Liver (tissue), 3 donors: ENCODE data around the gene GNG2.

ENCODE experiments used
- CTCF ChIP-seq: fragments of 150-350 bp; IDR thresholded peaks from 2 replicates; pipeline ENCODE4 v1.5.1; 2017; ENCODE audit warnings: improper control_type of control experiment, low read depth, low read length; ENCODE audit not compliant: missing input control
- GABPA ChIP-seq, 2 donors: IDR thresholded peaks in 1 of 2; conservative IDR thresholded peaks in 1 of 2; 2 replicates each; pipeline ENCODE4 v1.6.1; 2016; ENCODE audit warnings: antibody characterized with exemption in 2 of 2, mild to moderate bottlenecking in 1 of 2, moderate library complexity in 1 of 2
- MAX ChIP-seq: IDR thresholded peaks from 2 replicates; pipeline ENCODE4 v1.6.1; 2016; ENCODE audit warnings: antibody characterized with exemption
- NR2F2 ChIP-seq: IDR thresholded peaks from 2 replicates; pipeline ENCODE4 v1.6.1; 2016; ENCODE audit warnings: antibody characterized with exemption
- RAD21 ChIP-seq, 2 donors: IDR thresholded peaks; 2 replicates each; pipeline ENCODE4 v1.6.1; 2016; ENCODE audit warnings: antibody characterized with exemption in 2 of 2, mild to moderate bottlenecking in 2 of 2
- REST ChIP-seq: IDR thresholded peaks from 2 replicates; pipeline ENCODE4 v1.6.1; 2016; ENCODE audit warnings: antibody characterized with exemption, mild to moderate bottlenecking
- TAF1 ChIP-seq: conservative IDR thresholded peaks from 2 replicates; pipeline ENCODE4 v1.6.1; 2016; ENCODE audit warnings: antibody characterized with exemption, mild to moderate bottlenecking
- YY1 ChIP-seq: IDR thresholded peaks from 2 replicates; pipeline ENCODE4 v1.6.1; 2016; ENCODE audit warnings: antibody characterized with exemption, mild to moderate bottlenecking
- ZBTB33 ChIP-seq: IDR thresholded peaks from 2 replicates; pipeline ENCODE4 v1.6.1; 2016; ENCODE audit warnings: antibody characterized with exemption
- donor health status: healthy.
- donor health status: healthy.

- TF ChIP-seq YY1 (no peak), MAX (no peak), CTCF (no peak), ZBTB33 (no peak), NR2F2 (no peak), RAD21 (IDR thresholded peaks at IDR 0.05) (no peak), TAF1 (no peak), GABPA (IDR thresholded peaks at IDR 0.05 in 1 of 2, conservative IDR thresholded peaks at IDR 0.05 in 1 of 2) (no peak), REST (no peak)
Measured at GRCh38 chr14:51867741-51868140, 7.3 kb downstream of the GNG2 start.
